GM21381 (cell line): ENCODE results near the gene HERC3.
"Not testable (repeated sequence)": the region's sequence is repeated elsewhere in the genome, so short reads cannot be mapped to it uniquely, and the experiment has no call there.

ENCODE experiments used
- ATAC-seq: cut with Tn5 transposase; IDR thresholded peaks from one replicate; pipeline ENCODE4 v1.9.1; 2021; ENCODE audit warnings: mild to moderate bottlenecking, moderate library complexity; ENCODE audit not compliant: unreplicated experiment

Gene HERC3

GRCh38 chr4:88606832-88607231, 14.6 kb downstream of the HERC3 start:
- no peak for ATAC-seq

- no peak for ATAC-seq
These were observed 17.1 kb downstream of the HERC3 start for GRCh38 chr4:88609387-88609786.

- not testable (repeated sequence) for ATAC-seq
These were observed 17.5 kb downstream of the HERC3 start for GRCh38 chr4:88609794-88610193.

- no peak for ATAC-seq
These were observed 18.5 kb downstream of the HERC3 start for GRCh38 chr4:88610771-88611170.

GRCh38 chr4:88613417-88613875, 21.2 kb downstream of the HERC3 start:
- no peak for ATAC-seq

- ATAC-seq = no peak
These were observed 21.8 kb downstream of the HERC3 start for GRCh38 chr4:88614058-88614457.

GRCh38 chr4:88616275-88617150, 24.2 kb downstream of the HERC3 start:
- no peak for ATAC-seq

- ATAC-seq = no peak
These were observed 26.7 kb downstream of the HERC3 start for GRCh38 chr4:88618782-88619485.

GRCh38 chr4:88619971-88620370, 27.7 kb downstream of the HERC3 start:
- ATAC-seq = no peak

GRCh38 chr4:88621763-88622327, 29.6 kb downstream of the HERC3 start:
- ATAC-seq = no peak

- ATAC-seq = no peak
These were observed 30.8 kb downstream of the HERC3 start for GRCh38 chr4:88623097-88623496.

- no peak for ATAC-seq
These were observed 36.5 kb downstream of the HERC3 start for GRCh38 chr4:88628746-88629145.

- ATAC-seq = no peak
These were observed 37.5 kb downstream of the HERC3 start for GRCh38 chr4:88629826-88630225.

GRCh38 chr4:88630756-88631155, 38.5 kb downstream of the HERC3 start:
- ATAC-seq = no peak

- no peak for ATAC-seq
These were observed 51.7 kb downstream of the HERC3 start for GRCh38 chr4:88643932-88644331.

- ATAC-seq = no peak
These were observed 53.7 kb downstream of the HERC3 start for GRCh38 chr4:88645994-88646393.

GRCh38 chr4:88646528-88647280, 54.4 kb downstream of the HERC3 start:
- no peak for ATAC-seq

- ATAC-seq = no peak
These were observed 57.4 kb downstream of the HERC3 start for GRCh38 chr4:88649716-88650115.

GRCh38 chr4:88653371-88653946, 61.2 kb downstream of the HERC3 start:
- ATAC-seq = no peak

GRCh38 chr4:88655226-88655625, 62.9 kb downstream of the HERC3 start:
- ATAC-seq = no peak
